Osteoblast (primary cell): ENCODE data around the gene KIAA0753. TPM values are rescaled to one million over a fixed set of nuclear protein-coding genes. Genes with fewer than 3 reads are reported as not detected.

Experiments
- DNase-seq: peaks from one replicate; pipeline ENCODE4 v3.0.0; 2011; ENCODE audit warnings: low spot score, mixed read lengths; ENCODE audit not compliant: insufficient read length; ENCODE audit errors: missing footprints
- H2AFZ ChIP-seq: 2 replicates; pipeline ENCODE4 v1.6.0; 2011; ENCODE audit warnings: mild to moderate bottlenecking, low read length
- H3K27ac ChIP-seq: 2 replicates; pipeline ENCODE4 v1.5.1; 2011; ENCODE audit warnings: mild to moderate bottlenecking, low read depth, low read length, moderate library complexity
- H3K27me3 ChIP-seq: 2 replicates; pipeline ENCODE4 v1.6.0; 2012; ENCODE audit warnings: mild to moderate bottlenecking, control low read depth, inconsistent platforms, low read length, moderate library complexity; ENCODE audit not compliant: insufficient read depth
- H3K36me3 ChIP-seq: 2 replicates; pipeline ENCODE4 v1.5.1; 2011; ENCODE audit warnings: mild to moderate bottlenecking, low read length, control low read depth, moderate library complexity; ENCODE audit not compliant: insufficient read depth
- H3K4me1 ChIP-seq: 2 replicates; pipeline ENCODE4 v1.5.1; 2011; ENCODE audit warnings: mild to moderate bottlenecking, low read length, control low read depth, moderate library complexity; ENCODE audit not compliant: insufficient read depth
- H3K4me2 ChIP-seq: 2 replicates; pipeline ENCODE4 v1.6.0; 2011; ENCODE audit warnings: mild to moderate bottlenecking, low read length; ENCODE audit not compliant: insufficient read depth
- H3K4me3 ChIP-seq: fragments of 200-600 bp; sonication (generic); 3 replicates; pipeline ENCODE4 v1.5.1; 2012; ENCODE audit warnings: mild to moderate bottlenecking, low read length, inconsistent platforms; ENCODE audit not compliant: insufficient read depth
- H3K79me2 ChIP-seq: 2 replicates; pipeline ENCODE4 v1.6.0; 2012; ENCODE audit warnings: mild to moderate bottlenecking, low read length, control low read depth, inconsistent platforms; ENCODE audit not compliant: insufficient read depth
- H3K9me3 ChIP-seq: 2 replicates; pipeline ENCODE4 v1.5.1; 2011; ENCODE audit warnings: low read depth, low read length, control low read depth
- H4K20me1 ChIP-seq: 2 replicates; pipeline ENCODE4 v1.6.0; 2012; ENCODE audit warnings: mild to moderate bottlenecking, low read length, control low read depth; ENCODE audit not compliant: insufficient read depth
- CTCF ChIP-seq: IDR thresholded peaks from 2 replicates; pipeline ENCODE4 v1.5.1; 2011; ENCODE audit warnings: mild to moderate bottlenecking, low read depth, low read length, moderate library complexity; ENCODE audit errors: extremely low read depth
- total RNA-seq: library from RNA; depleted of rRNA; stranded (reverse); fragments of >200 nt; gene quantifications from 2 replicates; pipeline ENCODE4 v1.2.3, GENCODE V29; 2012

Gene KIAA0753
- total RNA-seq, 1 donor: 17.0 TPM

DNA sequence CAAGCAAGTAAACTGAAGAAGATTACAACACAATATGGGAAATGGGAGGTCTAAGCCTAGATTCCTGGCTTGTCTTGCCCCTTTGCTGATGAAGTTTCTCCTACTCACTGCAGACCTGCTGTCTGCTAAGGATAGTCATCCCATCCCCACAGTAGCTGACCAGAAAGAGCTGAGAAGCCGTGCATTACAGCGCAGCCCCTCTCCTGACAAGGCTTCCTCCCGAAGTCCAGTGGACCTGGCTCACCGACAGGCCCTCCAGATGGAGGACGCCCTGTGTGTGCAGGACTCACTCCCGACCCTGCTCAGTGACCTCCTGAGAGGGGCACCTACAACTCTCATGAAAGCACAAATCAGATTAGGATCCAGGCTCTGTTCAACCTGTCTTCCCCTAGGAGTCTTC, 35.4 kb downstream of the KIAA0753 start:
- Histone ChIP-seq H3K36me3 (peaks cover 82% of the 10 kb centered on the region), H3K4me1 (peaks cover 2% of the 10 kb centered on the region), H4K20me1 (peaks cover 11% of the 10 kb centered on the region), H3K79me2 (peaks cover 6% of the 10 kb centered on the region), H3K27ac (no peak overlapping the region), H2AFZ (no peak overlapping the region), H3K27me3 (no peaks in the 10 kb centered on the region), H3K9me3 (no peaks in the 10 kb centered on the region), H3K4me2 (no peak overlapping the region), H3K4me3 (no peak overlapping the region)
- no peak for DNase-seq
- no peak for TF ChIP-seq CTCF

DNA sequence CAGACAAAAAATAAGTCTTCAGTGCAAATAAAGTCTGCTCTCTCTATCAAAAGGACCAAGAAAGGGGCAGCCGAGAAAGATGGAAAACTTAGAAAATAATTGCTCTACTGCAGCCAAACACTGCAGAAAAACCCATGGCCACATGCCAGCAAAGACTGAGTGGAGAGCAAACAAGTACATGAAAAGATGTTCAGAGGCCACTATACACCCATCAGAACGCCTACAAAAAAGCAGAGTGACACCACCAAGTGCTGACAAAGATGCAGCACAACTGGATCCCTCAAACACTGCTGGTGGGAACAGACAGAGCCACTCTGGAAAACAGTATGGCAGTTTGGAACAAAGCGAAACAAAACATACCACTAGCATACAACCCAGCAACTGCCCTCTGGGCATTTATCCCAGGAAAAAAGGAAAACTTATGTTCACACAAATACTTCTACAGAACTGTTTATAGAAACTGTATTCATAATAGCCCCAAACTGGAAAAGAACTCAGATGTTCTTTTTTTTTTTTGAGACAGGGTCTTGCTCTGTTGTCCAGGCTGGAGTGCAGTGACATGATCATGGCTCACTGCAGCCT, 36.7 kb downstream of the KIAA0753 start:
- no peak overlapping the region for H3K4me3 ChIP-seq
- H3K4me2 ChIP-seq: no peak overlapping the region
- H3K4me1 ChIP-seq: no peaks in the 10 kb centered on the region
- peaks cover 11% of the 10 kb centered on the region for H4K20me1 ChIP-seq
- no peak for DNase-seq
- no peaks in the 10 kb centered on the region for H3K27me3 ChIP-seq
- H3K36me3 ChIP-seq: peaks cover 82% of the 10 kb centered on the region
- H3K79me2 ChIP-seq: peaks cover 6% of the 10 kb centered on the region
- TF ChIP-seq CTCF: no peak
- no peaks in the 10 kb centered on the region for H3K9me3 ChIP-seq
- H2AFZ ChIP-seq: no peak overlapping the region
- H3K27ac ChIP-seq: no peak overlapping the region

GRCh38 chr17:6602141-6602540, 38.4 kb downstream of the KIAA0753 start:
- no peak for TF ChIP-seq CTCF

GRCh38 chr17:6599364-6599763, 41.1 kb downstream of the KIAA0753 start:
- Histone ChIP-seq H3K4me2 (no peak overlapping the region), H3K4me3 (no peak overlapping the region), H3K79me2 (peaks cover 6% of the 10 kb centered on the region), H3K36me3 (peaks cover 66% of the 10 kb centered on the region), H3K9me3 (no peaks in the 10 kb centered on the region), H3K4me1 (no peaks in the 10 kb centered on the region), H3K27me3 (no peaks in the 10 kb centered on the region), H4K20me1 (peaks cover 11% of the 10 kb centered on the region), H3K27ac (no peak overlapping the region), H2AFZ (no peak overlapping the region)
- no peak for DNase-seq
- no peak for TF ChIP-seq CTCF

More at GRCh38 chr17:6602141-6602540, 38.4 kb downstream of the KIAA0753 start:
- Histone ChIP-seq H3K9me3 (no peaks in the 10 kb centered on the region), H3K4me1 (no peaks in the 10 kb centered on the region), H3K36me3 (peaks cover 71% of the 10 kb centered on the region), H4K20me1 (peaks cover 11% of the 10 kb centered on the region), H3K27me3 (no peaks in the 10 kb centered on the region), H3K4me2 (no peak overlapping the region), H2AFZ (no peak overlapping the region), H3K4me3 (no peak overlapping the region), H3K27ac (no peak overlapping the region), H3K79me2 (peaks cover 6% of the 10 kb centered on the region)
- no peak for DNase-seq
